Loucy (cell line): ENCODE results near the gene ASTN2.

Source experiments
- CTCF ChIP-seq: fragments of 200-600 bp; sonication (generic); conservative IDR thresholded peaks from 2 replicates; pipeline ENCODE4 v1.5.1; 2014; ENCODE audit warnings: mild to moderate bottlenecking, antibody characterized with exemption, low read length
- EZH2phosphoT487 ChIP-seq: fragments of 200-600 bp; IDR thresholded peaks from 2 replicates; pipeline ENCODE4 v1.6.1; 2018; ENCODE audit warnings: antibody characterized with exemption, mild to moderate bottlenecking, moderate library complexity, borderline replicate concordance

GRCh38 chr9:117453737-117454136 lies 38.9 kb upstream of the ASTN2 start:
- TF ChIP-seq CTCF, result no peak
- no peak for TF ChIP-seq EZH2phosphoT487
